Coronary artery (tissue), 2 donors: ENCODE data around the gene CACNB2.

Experiments used
- DNase-seq: peaks from one replicate; pipeline ENCODE4 v3.0.0-alpha.2; 2017; ENCODE audit warnings: low spot score
- H3K27ac ChIP-seq, 2 donors: fragments of 200-600 bp; sonication (generic); one replicate each; pipeline ENCODE4 v1.5.1; 2016 to 2019
- H3K4me3 ChIP-seq: fragments of 200-600 bp; sonication (generic); 2 replicates; pipeline ENCODE4 v1.5.1; 2016; ENCODE audit warnings: mild to moderate bottlenecking, moderate library complexity
- CTCF ChIP-seq: fragments of 200-600 bp; sonication (generic); IDR thresholded peaks from one replicate; pipeline ENCODE4 v1.5.1; 2019; ENCODE audit warnings: antibody characterized with exemption

Gene CACNB2

GRCh38 chr10:18102404-18102803, 37.8 kb upstream of the CACNB2 start:
- no peak for DNase-seq
- no peak for TF ChIP-seq CTCF
- H3K4me3 ChIP-seq: no peak overlapping the region
- no peak overlapping the region for H3K27ac ChIP-seq

- TF ChIP-seq CTCF: peak; percentile 45
- DNase-seq: no peak
- no peak overlapping the region for H3K27ac ChIP-seq
- H3K4me3 ChIP-seq: no peak overlapping the region
Observed at GRCh38 chr10:18104223-18104872, 35.9 kb upstream of the CACNB2 start.

- Histone ChIP-seq H3K27ac (no peak overlapping the region), H3K4me3 (no peak overlapping the region)
- no peak for TF ChIP-seq CTCF
- no peak for DNase-seq
Observed at GRCh38 chr10:18109341-18109870, 30.8 kb upstream of the CACNB2 start.

- Histone ChIP-seq H3K27ac (no peak overlapping the region), H3K4me3 (no peak overlapping the region)
- TF ChIP-seq CTCF: no peak
- no peak for DNase-seq
Observed at GRCh38 chr10:18113881-18114280, 26.3 kb upstream of the CACNB2 start.

- H3K4me3 ChIP-seq: no peak overlapping the region
Observed at GRCh38 chr10:18117276-18117675, 22.9 kb upstream of the CACNB2 start.

GRCh38 chr10:18122753-18123152, 17.5 kb upstream of the CACNB2 start:
- DNase-seq: no peak
- Histone ChIP-seq H3K27ac (no peak overlapping the region), H3K4me3 (no peak overlapping the region)
- TF ChIP-seq CTCF: no peak

More at GRCh38 chr10:18117276-18117675, 22.9 kb upstream of the CACNB2 start:
- no peak for DNase-seq
- H3K27ac ChIP-seq: no peak overlapping the region
- no peak for TF ChIP-seq CTCF

- DNase-seq: no peak
- Histone ChIP-seq H3K4me3 (no peak overlapping the region), H3K27ac (no peak overlapping the region)
- no peak for TF ChIP-seq CTCF
Observed at GRCh38 chr10:18133046-18133445, 7.2 kb upstream of the CACNB2 start.
